ENCODE data around the gene P3H2. TPM values are rescaled to one million over a fixed set of nuclear protein-coding genes. Genes with fewer than 3 reads are reported as not detected.

P3H2 gene
- total and polyA plus RNA-seq, 2 of the 4 experiments (the other 2 are of a cell fraction) = 54.7 to 64.3 TPM

- Histone ChIP-seq H3K18ac (ENCODE audit: low read depth, low read length) (no peak overlapping the region), H2BK20ac (ENCODE audit: low read depth, low read length) (no peak overlapping the region), H2BK5ac (ENCODE audit: low read depth, low read length, poor library complexity, severe bottlenecking) (no peak overlapping the region), H3K4me1 (ENCODE audit: control insufficient read depth, insufficient read depth, low read length) (peaks cover 2% of the 10 kb centered on the region), H4K20me1 (ENCODE audit: insufficient read depth, low read length) (no peaks in the 10 kb centered on the region), H2BK15ac (ENCODE audit: low read depth, low read length) (no peak overlapping the region), H3K9me1 (ENCODE audit: insufficient read depth, low read length) (no peaks in the 10 kb centered on the region), H4K91ac (ENCODE audit: insufficient read depth, low read depth, low read length) (no peak overlapping the region), H3K56ac (ENCODE audit: extremely low read depth, insufficient read depth, low read length) (no peak overlapping the region), H3K23ac (ENCODE audit: low read depth, low read length) (no peak overlapping the region), H4K5ac (ENCODE audit: low read depth, low read length) (no peak overlapping the region), H3K4me3 (ENCODE audit: insufficient read depth, low read depth, low read length) (no peak overlapping the region), H2BK120ac (ENCODE audit: low read depth, low read length) (no peak overlapping the region), H3K9me3 (ENCODE audit: control insufficient read depth, insufficient read depth, low read length) (0 out of 2 replicates have a peak, but pooled peaks cover 1% of the 10 kb centered on the region), H3K27me3 (ENCODE audit: control insufficient read depth, insufficient read depth, low read length) (no peaks in the 10 kb centered on the region), H4K8ac (ENCODE audit: low read depth in 2 of 2, low read length in 2 of 2) (no peak overlapping the region), H3K4ac (ENCODE audit: low read depth, low read length) (no peak overlapping the region), H3K4me2 (ENCODE audit: low read depth, low read length) (no peak overlapping the region), H2AK5ac (ENCODE audit: low read depth, low read length) (no peak overlapping the region), H3K27ac (ENCODE audit: insufficient read depth, low read length) (no peak overlapping the region), H2AK9ac (replicated peaks; ENCODE audit: low read depth, low read length, poor library complexity) (no peak overlapping the region), H3K36me3 (ENCODE audit: control insufficient read depth, insufficient read depth, low read length) (no peaks in the 10 kb centered on the region), H3K14ac (replicated peaks; ENCODE audit: low read depth, low read length) (no peak overlapping the region), H2AFZ (replicated peaks; ENCODE audit: low read length, poor library complexity) (no peak overlapping the region), H3K79me1 (ENCODE audit: low read depth in 1 of 2, low read length in 2 of 2) (no peaks in the 10 kb centered on the region), H3K9ac (ENCODE audit: low read depth, low read length) (no peak overlapping the region)
- ATAC-seq (ENCODE audit: low read depth) = no peak
- BruUV-seq (replicated peaks) = no TSS peak
- no peak for DNase-seq
- ChIA-PET POLR2A (ENCODE audit: unreplicated experiment) (no interaction called here), CTCF (no interaction called here)
- TF ChIP-seq USF2 (IDR thresholded peaks at IDR 0.05; ENCODE audit: low read depth, low read length) = no peak
- TF ChIP-seq CHD1 (IDR thresholded peaks at IDR 0.05; ENCODE audit: low read depth, low read length) = no peak
- TF ChIP-seq MXI1 (IDR thresholded peaks at IDR 0.05; ENCODE audit: borderline replicate concordance, low read depth, low read length) = no peak
- no peak for TF ChIP-seq RCOR1 (IDR thresholded peaks at IDR 0.05; ENCODE audit: insufficient replicate concordance, low read length)
- no peak for TF ChIP-seq MAZ (IDR thresholded peaks at IDR 0.05; ENCODE audit: borderline replicate concordance, low read depth, low read length)
- TF ChIP-seq BHLHE40 (IDR thresholded peaks at IDR 0.05; ENCODE audit: low read depth, low read length) = no peak
- TF ChIP-seq RAD21 (IDR thresholded peaks at IDR 0.05; ENCODE audit: low read length) = no peak
- TF ChIP-seq NFE2L2 (IDR thresholded peaks at IDR 0.05; ENCODE audit: low read depth, low read length) = no peak
- TF ChIP-seq ELK1 (IDR thresholded peaks at IDR 0.05; ENCODE audit: borderline replicate concordance, low read depth, low read length) = no peak
- dilution Hi-C loops (cut with HindIII; ENCODE audit: low sequenced_read_pairs, unreplicated experiment) = no loop called here
- intact Hi-C loops (cut with micrococcal nuclease) = no loop called here
- in situ Hi-C loops (cut with MboI; ENCODE audit: low sequenced_read_pairs) = no loop called here
These were observed 44.6 kb upstream of the P3H2 start for GRCh38 chr3:190165253-190165652.

All from IMR-90 (cell line).